Measurements from ENCODE around the gene TIFAB. TPM values are rescaled to one million over a fixed set of nuclear protein-coding genes. Genes with fewer than 3 reads are reported as not detected.

Gene TIFAB
- total RNA-seq, 1 donor from 2014 or later: not detected

- intact Hi-C loops (cut with micrococcal nuclease): no loop called here
Measured at GRCh38 chr5:135482381-135482933, 30.3 kb upstream of the TIFAB start.

DNA sequence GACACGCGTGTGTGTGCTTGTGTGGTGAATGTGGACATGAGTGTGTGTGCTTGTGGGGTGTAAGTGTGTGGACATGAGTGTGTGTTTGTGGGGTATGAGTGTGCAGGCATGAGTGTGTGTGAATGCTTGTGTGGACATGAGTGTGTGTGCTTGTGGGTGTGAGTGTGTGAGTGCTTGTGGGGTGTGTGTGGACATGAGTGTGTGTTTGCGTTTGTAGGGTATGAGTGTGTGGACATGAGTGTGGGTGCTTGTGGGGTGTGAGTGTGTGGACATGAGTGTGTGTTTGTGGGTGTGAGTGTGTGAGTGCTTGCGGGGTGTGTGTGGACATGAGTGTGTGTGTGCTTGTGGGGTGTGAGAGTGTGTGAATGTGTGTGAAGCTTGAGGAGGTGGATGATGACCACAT is 29.8 kb upstream of the TIFAB start:
- intact Hi-C loops (cut with micrococcal nuclease): no loop called here

DNA sequence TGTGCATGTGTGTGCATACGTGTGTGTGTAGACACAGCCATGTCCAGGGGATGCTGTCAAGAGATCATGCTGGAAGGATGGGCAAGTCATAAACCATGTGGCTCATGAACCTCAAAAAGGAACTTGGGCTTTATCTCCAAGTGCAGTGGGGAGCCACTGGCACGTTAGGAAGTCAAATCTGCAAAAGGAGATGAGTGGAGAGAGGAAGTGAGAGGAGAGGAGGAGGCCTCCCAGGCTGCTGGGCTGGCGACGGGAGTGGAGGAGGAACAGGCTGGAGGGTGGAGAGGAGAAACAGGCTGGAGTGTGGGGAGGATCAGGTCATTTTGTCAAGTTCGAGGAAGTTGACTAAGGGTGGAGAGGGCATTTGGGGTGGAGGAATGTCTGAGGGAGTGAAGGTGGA is 29.2 kb upstream of the TIFAB start:
- intact Hi-C loops (cut with micrococcal nuclease): no loop called here

GRCh38 chr5:135480511-135480910 is 28.4 kb upstream of the TIFAB start:
- intact Hi-C loops (cut with micrococcal nuclease): no loop called here

- intact Hi-C loops (cut with micrococcal nuclease): no loop called here
Measured at GRCh38 chr5:135478938-135479337, 26.8 kb upstream of the TIFAB start.

GRCh38 chr5:135477613-135478066 is 25.5 kb upstream of the TIFAB start:
- intact Hi-C loops (cut with micrococcal nuclease): no loop called here

GRCh38 chr5:135476615-135477581 is 24.7 kb upstream of the TIFAB start:
- intact Hi-C loops (cut with micrococcal nuclease): no loop called here

DNA sequence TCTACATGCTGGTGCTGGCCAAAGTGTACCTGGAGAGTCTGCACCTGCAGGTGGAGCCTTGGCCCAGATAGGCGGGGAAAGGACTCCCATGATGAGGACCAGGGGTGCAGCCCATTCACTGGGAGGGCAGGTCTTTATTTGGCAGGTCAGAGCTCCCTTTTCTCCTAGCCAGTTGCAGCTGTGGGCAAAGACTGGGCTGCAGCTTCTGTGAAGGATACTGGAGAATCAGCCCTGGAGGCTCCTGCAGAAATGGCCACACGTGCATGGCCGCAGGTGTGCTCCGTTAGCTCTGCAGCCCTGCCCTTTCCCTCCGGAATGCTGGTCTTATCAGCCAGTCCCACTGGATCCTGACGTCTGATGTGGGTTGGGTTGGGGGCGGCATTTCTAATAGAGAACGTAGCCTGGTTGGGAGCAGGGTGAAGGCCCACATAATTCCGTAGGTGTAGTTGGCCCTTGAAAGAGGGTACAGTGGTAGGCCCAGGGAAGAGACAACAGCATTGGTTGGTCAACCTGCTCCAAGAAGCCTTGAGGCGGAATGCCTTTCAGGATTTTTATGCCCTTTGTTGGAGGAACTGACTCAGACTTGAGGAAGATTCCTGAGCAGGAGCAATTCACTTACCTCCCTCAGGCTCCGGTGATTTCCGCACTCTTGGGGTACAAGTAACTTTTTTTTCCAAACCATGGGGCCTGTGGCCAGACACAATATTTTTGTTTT is 22.0 kb upstream of the TIFAB start:
- intact Hi-C loops (cut with micrococcal nuclease): no loop called here

- intact Hi-C loops (cut with micrococcal nuclease): no loop called here
Measured at GRCh38 chr5:135472141-135472540, 20.0 kb upstream of the TIFAB start.

GRCh38 chr5:135471726-135472125 is 19.6 kb upstream of the TIFAB start:
- intact Hi-C loops (cut with micrococcal nuclease): no loop called here

DNA sequence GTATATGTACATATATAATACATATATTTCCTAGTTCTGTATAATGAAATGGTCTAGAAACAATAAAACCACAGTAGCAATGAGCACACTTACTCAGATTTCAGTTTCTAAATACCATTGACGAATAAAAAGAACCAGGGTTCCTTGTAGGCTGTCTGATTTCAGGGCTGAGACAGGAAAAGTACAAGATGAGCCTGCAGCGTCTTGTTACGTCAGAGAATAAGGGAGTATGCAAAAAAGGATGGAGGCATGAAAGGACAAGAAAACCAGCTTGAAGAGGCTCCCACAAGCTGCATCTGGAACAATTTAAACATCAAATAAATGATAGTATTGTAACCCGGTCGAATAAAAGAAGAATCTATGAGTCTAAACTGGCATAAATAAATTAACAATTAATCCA is 17.8 kb upstream of the TIFAB start:
- intact Hi-C loops (cut with micrococcal nuclease): no loop called here

DNA sequence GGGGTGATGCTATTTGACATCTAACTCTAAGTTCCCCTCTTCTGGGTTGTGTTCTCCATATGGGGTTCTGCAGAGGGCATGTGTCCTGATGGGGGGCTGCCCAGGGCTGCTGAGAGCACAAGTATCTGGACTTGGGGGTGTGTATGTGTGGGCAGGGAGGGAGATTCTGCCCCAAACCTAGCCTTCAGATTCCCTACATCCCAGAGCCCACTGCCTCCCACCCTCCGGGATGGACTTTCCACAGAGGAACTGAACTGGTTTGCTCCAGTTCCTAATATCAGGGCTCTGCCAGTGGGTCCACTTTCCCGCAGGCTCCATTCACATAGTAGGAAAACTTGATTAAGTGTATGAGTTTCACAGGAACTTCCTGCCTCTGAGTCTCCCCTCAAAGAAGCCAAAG is 16.4 kb upstream of the TIFAB start:
- intact Hi-C loops (cut with micrococcal nuclease): no loop called here

DNA sequence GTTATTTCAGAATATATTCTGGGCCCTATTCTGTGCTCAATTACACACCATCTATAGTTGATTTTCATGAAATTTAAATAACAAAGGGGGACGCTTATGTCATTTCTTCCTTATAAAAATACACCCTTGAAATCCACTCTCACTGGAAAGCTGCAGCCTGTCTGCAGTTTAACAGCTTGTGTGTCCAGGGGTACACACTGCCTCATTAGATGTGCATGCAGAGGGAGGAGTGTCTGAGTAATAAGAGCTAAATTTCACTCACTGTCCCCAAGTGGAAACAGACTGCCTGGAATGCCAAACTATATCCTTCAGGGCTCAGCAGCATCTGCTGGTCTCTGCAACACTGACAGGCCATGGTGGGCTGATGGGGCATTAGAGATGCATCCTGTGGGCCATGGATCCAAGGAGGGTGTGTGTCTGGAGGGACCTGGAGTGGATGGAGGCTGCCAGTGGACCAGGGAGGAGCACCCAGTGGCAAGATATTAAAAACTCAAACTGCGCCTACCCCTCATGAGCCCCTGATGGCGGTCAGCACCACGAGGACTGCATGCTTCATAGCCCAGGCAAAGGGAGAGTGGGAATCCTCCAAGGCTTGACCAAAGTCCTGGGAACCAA is 15.8 kb upstream of the TIFAB start:
- intact Hi-C loops (cut with micrococcal nuclease): loop anchor here (2.0 kb wide), 1 partner anchor 363 kb away; no protein-coding TSS in a partner anchor

DNA sequence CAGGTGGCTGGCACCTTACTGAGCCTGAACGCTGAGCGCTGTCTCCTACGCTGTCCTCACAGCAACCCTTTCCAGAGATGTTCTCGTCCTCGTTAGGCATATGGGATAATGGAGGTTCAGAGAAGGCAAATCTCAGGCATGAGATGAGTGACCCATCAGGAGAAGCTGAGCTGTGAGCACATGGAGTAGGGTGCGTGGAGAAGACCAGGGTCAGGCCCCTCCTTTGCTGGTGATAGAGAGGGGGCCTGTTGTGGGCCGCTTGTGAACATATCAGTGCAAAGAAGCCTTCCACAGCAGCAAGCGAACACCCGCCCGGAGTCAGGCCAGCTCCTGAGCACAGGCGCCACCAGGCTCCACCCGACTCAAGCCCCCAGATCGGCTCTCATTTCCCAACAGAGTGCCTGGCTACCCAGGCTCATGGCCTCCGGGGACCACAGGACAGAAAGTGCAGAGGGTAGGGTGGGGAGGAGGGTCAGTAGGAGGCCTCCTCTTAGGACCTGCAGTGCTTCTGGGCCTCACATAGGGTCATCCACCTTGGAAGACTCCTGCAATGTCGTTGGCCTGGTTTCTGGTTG is 15.0 kb upstream of the TIFAB start:
- intact Hi-C loops (cut with micrococcal nuclease): loop anchor here (2.0 kb wide), 1 partner anchor 364 kb away; no protein-coding TSS in a partner anchor

DNA sequence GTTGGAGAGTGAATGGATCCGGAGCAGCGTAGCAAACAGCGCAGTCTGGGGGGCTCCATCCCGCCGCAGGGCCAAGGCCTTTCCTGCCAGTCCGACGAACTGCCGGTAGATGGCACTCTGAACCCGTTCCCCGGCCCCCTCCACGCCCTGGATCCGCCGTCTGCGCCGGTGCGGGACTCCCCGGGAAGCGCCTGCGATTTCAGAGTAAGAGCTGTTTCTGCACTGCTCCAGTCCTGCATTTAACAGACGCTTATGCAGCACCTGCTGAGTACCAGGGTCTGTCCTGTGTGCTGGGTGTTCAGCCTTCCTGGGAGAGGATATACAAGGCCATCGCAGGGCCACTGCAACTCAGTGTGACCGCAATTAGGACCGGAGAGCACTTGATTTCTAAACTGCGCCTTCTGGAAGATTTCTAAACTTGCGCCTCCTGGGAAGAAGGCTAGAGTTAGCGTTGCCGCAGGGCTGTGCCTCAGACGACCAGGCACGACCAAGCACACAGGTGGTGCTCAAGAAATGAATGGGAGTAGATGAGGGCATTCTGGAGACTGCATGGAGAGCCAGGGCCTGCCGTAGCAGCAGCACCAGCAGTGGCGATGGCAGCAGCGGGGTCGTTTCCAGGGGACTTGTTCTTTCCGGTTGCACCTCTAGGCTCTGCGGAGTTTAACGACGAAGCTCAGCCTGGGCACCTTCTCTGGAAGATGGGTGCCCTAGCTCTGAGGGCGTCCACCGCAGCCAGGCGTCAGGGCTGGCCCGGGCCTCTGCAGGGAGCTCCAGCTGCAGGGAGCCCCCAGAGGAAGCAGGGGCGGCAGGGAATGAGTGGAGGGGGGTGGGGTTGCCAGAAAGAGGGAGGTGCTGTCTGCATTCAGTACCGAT is 14.3 kb upstream of the TIFAB start:
- intact Hi-C loops (cut with micrococcal nuclease): loop anchor here (1.0 to 2.0 kb wide), 2 partner anchors 86 to 364 kb away; no protein-coding TSS in a partner anchor

DNA sequence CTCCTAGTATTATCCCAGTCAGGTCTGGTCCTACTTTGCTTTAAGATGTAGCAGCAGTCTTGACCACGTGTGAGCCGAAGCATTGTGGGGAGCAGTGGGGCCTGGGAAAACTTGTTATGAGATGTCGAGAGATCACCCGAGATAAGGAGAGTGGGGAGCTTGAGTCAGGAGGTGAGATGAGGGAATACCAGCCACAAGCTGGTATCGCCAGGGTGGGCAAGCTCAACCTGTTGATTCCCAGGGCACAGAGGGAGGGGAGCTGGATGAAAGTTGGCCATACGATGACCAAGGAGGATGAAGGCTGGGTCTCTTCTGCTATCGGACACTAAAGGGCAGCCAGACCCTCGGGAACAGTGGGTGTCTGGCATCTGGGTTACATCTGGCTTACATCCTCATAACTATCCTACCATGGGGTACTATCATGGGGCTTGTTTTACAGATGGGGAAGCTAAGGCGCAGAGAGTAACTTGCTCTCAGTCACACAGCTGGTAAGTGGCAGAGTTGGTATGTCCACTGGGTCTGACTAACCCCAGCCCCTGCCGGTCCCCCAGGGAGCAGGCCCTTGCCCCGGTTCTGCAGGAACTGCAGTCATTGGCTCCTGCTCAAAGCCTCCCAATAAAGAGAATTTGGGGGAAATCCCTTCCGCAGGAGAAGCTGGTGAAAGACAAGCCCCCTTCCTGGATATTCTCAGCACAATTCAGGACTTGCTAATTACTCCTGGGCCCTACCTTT is 13.4 kb upstream of the TIFAB start:
- intact Hi-C loops (cut with micrococcal nuclease): loop anchor here (1.0 to 2.0 kb wide), 2 partner anchors 87 to 365 kb away; no protein-coding TSS in a partner anchor

DNA sequence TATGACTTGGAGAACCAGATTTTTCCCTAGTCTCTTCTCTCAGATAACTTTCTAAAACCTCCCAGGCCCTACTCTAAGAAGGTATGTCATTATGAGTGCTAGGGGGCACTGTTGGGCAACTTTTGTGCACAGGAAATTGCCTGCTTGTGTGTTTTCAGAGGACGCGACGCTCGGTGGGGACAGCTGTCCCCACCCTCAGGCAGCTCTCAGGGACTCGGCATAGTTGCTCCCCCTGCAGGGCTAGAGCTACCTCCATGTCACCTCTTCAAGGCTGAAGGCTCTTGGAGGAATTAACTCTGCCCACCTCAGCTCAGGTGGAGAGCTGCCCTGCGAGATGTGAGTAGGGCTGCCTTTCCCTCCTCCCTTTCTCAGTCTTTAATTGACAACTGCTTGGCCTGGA is 10.2 kb upstream of the TIFAB start:
- intact Hi-C loops (cut with micrococcal nuclease): loop anchor here (1.0 kb wide), 1 partner anchor 89 kb away; no protein-coding TSS in a partner anchor

GRCh38 chr5:135461481-135462151 is 9.5 kb upstream of the TIFAB start:
- intact Hi-C loops (cut with micrococcal nuclease): loop anchor here (1.0 kb wide), 1 partner anchor 90 kb away; no protein-coding TSS in a partner anchor

Data from T-helper 2 cell treated with Interferon-gamma antibody and Interleukin-4, amounts not matched to agents 100 ng/mL and 5 ng/mL, for 36 hours (primary cell).